Measurements from ENCODE around the gene SCAF1.
"Not testable (repeated sequence)": the region's sequence is repeated elsewhere in the genome, so short reads cannot be mapped to it uniquely, and the experiment has no call there.

Gene SCAF1

DNA sequence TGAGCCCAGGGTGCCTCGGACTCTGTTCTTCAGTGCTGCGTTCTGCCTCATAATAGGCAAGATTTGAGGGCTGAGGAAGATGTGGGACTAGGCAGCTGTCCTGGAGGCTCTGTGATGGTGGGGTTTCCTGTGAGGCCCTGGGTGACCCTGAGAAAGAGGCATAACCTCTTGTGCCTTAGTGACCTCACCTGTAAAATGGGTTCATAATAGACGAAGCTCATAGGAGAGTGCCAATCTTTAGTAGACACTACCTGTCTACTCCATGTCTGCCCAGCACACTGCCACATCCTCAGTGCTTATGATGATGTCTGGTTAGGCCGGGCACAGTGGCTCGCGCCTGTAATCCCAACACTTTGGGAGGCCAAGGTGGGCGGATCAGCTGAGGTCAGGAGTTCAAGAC lies 25.5 kb upstream of the SCAF1 start:
- no peak for DNase-seq (ENCODE audit: low read depth in 2 of 2)

- DNase-seq (ENCODE audit: low read depth in 2 of 2): no peak
Observed at GRCh38 chr19:49616945-49617344, 25.1 kb upstream of the SCAF1 start.

- DNase-seq (ENCODE audit: low read depth in 2 of 2): not testable (repeated sequence)
Observed at GRCh38 chr19:49617860-49618259, 24.1 kb upstream of the SCAF1 start.

DNA sequence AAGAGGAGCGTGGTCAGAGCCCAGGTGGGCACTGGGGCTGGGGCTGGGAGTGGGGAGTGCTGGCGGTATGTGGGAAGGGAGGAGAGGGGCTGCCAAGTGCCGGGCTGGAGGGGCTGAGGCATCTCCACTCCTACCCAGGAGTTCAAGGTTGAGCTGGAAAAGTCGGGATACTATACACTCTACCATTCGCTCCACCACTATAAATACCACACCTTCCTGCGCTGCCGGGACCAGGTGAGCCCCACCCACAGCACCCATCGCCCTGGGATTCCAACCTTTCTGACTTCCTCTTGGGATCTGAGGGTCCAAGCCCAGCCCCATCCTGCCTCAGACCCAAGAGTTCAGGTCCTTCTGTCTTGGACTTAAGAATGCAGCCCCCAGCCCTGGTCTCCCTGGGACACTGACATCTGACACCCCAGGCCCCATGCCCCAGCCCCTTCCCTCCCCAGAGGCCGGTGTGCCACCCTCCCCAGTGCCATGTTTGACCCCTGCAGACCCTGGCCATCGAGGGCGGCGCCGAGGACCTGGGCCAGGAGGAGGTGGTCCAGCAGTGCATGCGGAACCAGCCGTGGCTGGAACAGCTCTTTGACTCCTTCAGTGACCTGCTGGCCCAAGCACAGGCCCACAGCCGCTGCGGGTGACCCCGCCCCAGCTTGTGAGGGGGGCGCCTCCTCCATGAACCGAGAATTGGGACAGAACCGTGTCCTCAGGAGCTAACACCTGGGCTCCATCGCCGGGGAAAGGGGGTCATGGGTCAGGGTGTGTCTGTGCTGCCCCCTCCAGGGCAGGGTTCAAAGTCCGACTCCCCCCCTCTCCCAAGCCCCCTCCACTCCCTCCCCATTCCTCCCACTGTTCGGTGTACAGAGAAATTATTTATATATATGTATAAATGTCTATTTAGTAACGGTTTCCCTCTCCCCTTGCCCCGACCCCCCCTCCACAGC lies 16.8 kb upstream of the SCAF1 start:
- no peak for DNase-seq (ENCODE audit: low read depth in 2 of 2)

DNA sequence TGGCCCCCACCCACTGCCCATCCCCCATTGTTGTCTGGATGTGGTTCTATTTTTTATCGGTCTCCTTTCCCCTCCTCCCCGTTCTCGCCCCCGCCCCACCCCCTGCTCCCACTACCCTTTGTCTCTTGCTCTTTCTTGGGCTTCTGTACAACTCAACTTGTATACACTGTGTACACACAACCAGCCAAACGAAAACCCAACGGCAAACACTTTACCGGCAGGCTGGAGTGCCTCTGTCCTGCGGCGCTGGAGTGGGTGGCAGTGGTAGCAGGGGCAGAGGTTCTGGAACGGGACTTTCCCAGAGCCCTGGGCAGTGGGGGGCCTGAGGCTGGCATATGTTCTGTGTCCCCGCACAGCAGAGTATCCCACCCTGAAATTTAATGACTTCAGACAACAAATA lies 15.8 kb upstream of the SCAF1 start:
- DNase-seq (ENCODE audit: low read depth in 2 of 2): no peak

GRCh38 chr19:49629659-49630058 lies 12.3 kb upstream of the SCAF1 start:
- no peak for DNase-seq (ENCODE audit: low read depth in 2 of 2)

GRCh38 chr19:49631014-49631588 lies 10.9 kb upstream of the SCAF1 start:
- DNase-seq (ENCODE audit: low read depth in 2 of 2): no peak

GRCh38 chr19:49631610-49632192 lies 10.3 kb upstream of the SCAF1 start:
- DNase-seq (ENCODE audit: low read depth in 2 of 2): no peak

DNA sequence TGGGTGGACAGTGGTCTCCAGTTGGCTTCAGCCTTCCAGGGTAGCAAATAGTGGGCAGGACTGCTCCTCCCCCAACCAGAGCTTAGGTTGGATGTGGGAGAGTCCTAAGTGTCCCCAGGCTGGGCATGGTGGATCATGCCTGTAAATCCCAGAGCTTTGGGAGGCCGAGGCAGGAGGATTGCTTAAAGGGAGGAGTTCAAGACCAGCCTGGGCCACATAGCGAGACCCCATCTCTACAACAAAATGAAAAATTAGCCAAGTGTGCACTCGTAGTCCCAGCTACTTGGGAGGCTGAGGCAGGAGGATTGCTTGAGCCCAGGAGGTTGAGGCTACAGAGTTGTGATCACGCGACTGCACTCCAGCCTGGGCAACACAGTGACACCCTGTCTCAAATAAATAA lies 9.4 kb upstream of the SCAF1 start:
- no peak for DNase-seq (ENCODE audit: low read depth in 2 of 2)

DNA sequence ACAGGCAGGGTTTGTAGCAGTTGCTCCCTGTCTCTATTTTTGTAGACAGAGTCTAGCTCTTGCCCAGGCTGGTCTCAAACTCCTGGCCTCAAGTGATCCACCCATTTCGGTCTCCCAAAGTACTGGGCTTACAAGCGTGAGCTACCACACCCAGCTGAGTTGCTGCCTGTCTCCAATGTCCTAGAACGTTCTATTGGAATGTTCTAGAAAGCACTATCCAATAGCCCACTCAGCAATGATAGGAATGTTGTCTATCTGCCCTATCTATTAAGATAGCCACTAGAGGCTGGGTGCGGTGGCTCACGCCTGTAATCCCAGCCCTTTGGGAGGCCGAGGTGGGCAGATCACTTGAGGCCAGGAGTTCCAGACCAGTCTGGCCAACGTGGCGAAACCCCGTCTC lies 8.7 kb upstream of the SCAF1 start:
- not testable (repeated sequence) for DNase-seq (ENCODE audit: low read depth in 2 of 2)

DNA sequence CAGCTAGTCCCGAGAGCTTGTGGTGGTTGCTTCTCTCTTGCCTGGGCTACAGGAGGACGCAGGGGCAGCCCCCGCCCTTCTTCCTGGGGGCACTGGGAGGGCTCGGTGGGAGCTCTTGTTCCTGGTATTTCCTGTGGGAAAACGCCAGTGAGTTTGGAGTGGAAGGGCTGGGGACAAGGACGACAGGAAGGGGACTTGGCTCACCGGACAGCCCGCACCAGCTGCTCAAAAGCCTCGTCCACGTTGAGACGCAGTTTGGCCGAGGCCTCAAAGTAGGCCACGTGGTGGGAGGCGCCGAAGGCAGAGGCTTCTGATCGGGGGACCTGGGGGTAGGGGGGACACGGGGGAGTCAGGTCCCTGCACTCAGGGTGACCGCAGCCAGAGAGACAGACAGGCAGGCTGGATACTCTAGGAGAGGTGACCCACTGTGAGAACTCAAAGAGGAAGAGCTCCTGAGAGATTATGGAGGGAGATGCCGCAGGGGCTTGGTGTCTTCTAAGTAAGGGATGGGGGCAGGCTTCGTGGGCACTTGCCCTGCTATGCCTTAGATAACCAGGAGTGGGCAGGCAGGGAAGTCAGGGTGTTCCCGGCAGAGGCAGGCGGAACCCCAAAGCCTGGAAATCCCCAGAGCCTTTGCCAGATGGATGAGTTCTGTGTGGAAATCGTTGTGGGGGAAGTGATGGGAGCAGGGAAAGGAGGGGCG lies 6.3 kb upstream of the SCAF1 start:
- DNase-seq (ENCODE audit: low read depth in 2 of 2): no peak

GRCh38 chr19:49636233-49636932 lies 5.6 kb upstream of the SCAF1 start:
- no peak for DNase-seq (ENCODE audit: low read depth in 2 of 2)

DNA sequence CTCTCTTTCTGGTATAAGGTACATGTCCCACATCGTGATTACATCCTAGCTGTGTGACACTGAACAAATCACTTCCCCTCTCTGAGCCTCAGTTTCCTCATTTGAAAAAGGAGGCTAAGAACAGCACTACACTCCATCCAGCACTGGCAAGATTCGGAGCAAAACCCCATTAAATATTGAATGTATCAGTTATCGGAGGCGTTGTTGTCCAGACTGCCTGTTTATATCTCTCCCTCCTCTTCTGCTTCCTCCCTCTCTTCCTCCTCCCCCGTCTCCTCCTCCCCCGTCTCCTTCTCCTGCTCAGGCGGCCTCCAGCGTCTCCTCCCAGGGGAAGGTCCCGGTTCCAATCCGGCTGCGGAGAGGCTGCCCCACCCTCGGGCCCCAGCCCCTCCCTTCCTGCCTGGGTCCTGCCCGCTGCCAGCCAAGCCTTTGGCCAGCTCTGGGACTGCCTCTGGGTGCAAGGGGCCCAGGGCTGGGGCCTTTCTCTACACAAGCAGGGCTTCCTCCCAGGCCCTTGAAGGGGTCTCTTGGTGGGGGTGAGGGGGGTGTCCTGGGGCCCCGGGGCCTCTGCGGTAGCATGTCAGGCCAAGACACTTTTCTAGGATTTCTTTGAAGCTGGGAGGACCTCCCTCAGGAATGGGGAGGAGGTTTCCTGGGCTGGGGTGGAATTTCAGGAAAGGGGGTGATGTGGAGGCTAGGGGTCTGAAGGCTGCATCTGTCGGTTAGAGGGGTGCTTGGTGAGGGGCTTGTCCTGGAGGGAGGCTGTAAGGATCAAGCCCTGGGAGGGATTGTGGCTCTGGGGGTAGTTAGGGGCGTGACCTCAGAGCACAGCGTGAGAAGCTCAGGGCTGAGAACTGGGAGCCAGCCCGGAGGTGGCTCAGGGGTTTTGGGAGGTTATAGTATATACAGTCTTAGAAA lies 3.9 kb upstream of the SCAF1 start:
- no peak for DNase-seq (ENCODE audit: low read depth in 2 of 2)

DNA sequence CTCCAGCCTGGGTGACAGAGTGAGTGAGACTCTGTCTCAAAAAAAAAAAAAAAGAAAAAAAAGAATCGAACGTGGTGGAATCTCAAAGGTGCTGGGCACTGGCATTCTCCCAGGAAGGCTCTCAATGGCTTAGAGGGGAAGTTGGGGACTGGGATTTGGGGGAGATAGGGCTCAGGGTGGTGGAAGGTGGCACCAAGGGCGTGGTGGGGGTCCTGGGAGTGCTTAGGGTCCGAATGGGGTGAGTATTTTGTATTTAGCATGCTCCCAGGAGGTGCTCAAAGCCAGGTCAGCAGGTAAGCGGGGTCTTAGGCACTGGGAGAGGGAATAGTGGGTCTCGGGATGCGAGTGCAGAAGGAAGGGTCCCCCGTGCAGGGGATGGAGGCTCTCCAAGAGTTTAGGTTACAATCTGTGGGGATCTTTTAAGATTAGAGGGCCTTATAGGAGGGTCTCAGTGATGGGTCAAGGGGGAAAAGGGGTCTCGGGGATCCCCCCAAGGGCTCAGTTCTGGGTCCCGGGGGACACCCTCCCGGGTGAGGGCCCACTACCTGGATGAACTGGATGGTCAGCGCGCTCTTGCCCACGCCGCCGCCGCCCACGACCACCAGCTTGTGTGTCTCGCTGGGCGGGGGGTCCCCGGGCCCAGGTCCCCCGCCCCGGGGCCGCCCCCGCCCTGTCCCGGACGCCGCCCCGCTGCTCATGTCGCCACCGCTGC lies 2.5 kb upstream of the SCAF1 start:
- no peak for DNase-seq (ENCODE audit: low read depth in 2 of 2)

DNA sequence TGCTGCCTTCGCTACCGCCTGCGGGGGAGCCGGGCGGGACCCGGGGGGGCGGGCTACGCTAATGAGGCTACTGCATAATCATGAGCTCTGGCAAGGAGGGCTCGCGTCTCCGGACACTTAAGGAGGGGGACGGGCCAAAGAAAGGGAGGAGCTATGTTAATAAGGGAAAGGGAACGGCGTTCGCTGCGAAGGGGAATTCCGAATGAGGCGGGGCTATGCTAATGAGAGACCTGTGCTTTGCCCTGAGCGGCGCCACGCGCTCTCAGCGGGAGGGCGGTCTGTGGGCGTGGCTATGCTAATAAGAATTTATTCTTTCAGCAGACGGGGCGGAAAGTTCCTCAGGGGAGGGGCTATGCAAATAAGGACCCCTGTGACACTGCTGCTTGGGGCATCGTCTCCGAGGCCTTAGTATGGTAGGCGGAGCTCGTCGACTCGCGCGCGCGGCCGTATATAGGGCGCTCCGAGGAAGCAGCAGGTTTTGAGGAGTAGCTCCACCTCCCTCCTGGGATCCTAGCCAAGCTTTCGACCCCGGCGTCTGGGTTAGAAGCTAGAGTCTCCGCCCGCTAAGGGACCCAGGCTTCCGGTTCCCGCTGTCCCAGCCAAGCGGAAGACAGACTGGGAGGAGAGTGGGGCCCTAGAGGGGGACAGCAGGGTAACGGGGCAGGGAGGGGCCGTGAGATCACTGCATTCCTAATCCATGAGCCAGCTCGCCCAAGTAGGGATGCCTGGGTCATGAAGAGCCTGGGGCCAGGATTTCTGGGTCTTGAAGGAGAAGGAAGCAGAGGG lies 1.7 kb upstream of the SCAF1 start, which contains the start of gene RRAS:
Gene RRAS, minus strand, starts transcription at position 31 of the 786 bp plus-strand sequence. CDS start 45 bp downstream, outside the sequence.
- peak; percentile 98 to 99 for DNase-seq (ENCODE audit: low read depth in 2 of 2)

DNA sequence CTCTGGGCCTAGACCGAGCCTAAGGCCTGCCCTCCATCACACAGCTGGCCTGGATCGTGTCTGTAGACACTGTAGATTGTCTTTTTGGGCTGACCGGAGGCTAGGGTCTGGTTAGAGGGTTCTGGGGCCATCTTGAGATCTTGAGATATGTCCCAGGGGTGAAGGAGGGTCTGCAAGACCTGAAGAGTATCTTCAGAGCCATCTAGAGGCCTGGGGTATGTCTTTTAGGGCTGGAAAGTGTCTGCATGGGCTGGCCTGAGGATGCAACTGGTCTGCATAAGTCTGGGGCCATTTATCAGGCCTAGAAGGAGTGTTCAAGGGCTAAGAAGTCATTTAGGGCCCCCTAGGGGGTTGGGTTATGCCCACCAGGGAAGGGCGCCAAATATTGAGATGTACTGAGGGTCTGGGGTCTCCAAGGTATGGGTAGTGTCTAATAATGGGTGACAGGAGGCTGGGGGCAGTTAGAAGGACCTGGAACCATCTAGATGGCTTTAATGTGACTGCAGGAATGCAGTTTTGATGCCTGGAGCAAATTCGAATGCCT lies 555 bp downstream of the SCAF1 start:
- no peak for DNase-seq (ENCODE audit: low read depth in 2 of 2)

- DNase-seq (ENCODE audit: low read depth in 2 of 2): no peak
Observed at GRCh38 chr19:49643466-49643865, 1.5 kb downstream of the SCAF1 start.

- no peak for DNase-seq (ENCODE audit: low read depth in 2 of 2)
Observed at GRCh38 chr19:49645592-49645991, 3.6 kb downstream of the SCAF1 start.

DNA sequence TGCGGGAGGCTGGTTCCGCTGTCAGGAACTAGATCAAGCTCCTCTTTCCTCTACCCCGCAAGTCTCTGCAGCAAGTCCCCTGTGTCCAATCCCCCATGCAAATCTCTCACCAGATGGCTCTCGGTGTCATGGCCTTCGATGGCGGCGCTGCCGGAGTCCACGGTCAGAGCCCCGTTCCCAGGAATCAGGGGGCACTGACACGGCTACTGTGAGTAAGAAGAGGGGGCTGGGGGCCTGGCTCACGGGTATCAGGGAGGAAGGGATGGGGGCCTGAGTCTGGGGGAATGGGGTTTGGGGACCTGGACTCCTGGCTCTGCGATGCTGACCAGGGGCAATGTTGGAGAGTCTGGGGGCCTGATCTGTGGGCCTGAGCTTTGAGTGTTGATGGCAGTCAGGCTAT lies 4.0 kb downstream of the SCAF1 start:
- DNase-seq (ENCODE audit: low read depth in 2 of 2): no peak
